HepG2 (cell line): ENCODE results near the gene PPM1M. TPM values are rescaled to one million over a fixed set of nuclear protein-coding genes. Genes with fewer than 3 reads are reported as not detected.

Experiments
- ATAC-seq: fragments of 200-7000 bp; cut with Tn5 transposase; 3 replicates; pipeline ENCODE4 v1.9.1; 2020; ENCODE audit warnings: mild to moderate bottlenecking, moderate library complexity
- BruUV-seq: library from RNA; stranded (reverse); fragments of 400-500 nt; replicated peaks from 2 replicates; lab custom pipeline; 2021; lab: Mats Ljungman, UMichigan
- CTCF ChIA-PET: fragments of 300-600 bp; formaldehyde crosslinking; extraction: SDS; loops from one replicate; lab custom pipeline; 2021; ENCODE audit warnings: low total read pairs, inconsistent platforms, low intra/inter-chr PET ratio; lab: Yijun Ruan, JAX
- POLR2A ChIA-PET: fragments of 350-600 bp; sonication (Branson Sonifier 250); formaldehyde crosslinking; loops from one replicate; lab custom pipeline; 2020; ENCODE audit warnings: antibody characterized with exemption, inconsistent platforms; lab: Yijun Ruan, JAX
- DNase-seq: peaks from one replicate; pipeline ENCODE4 v3.0.0-alpha.2; 2015; ENCODE audit warnings: low spot score
- FAIRE-seq: peaks from 3 replicates; lab custom pipeline; 2011; peaks lifted over from hg19 to GRCh38; lab: Jason Lieb, UNC
- H2AFZ ChIP-seq: one replicate; pipeline ENCODE4 v1.6.1; 2011; ENCODE audit warnings: low read length, inconsistent platforms
- H3K27ac ChIP-seq: fragments of 300-600 bp; 3 replicates; pipeline ENCODE4 v1.8.0; 2011; ENCODE audit warnings: mixed run types, mild to moderate bottlenecking, mixed read lengths, low read length, inconsistent platforms; ENCODE audit not compliant: insufficient read depth; ENCODE audit errors: extremely low read length
- H3K27me3 ChIP-seq, 2 experiments: fragments of 200-600 bp in 1 of 2; 2 replicates in 1 of 2; 3 replicates in 1 of 2; pipeline versions ENCODE4 v1.6.0 to v1.8.0; 2011; ENCODE audit warnings: low read length in 2 of 2, mild to moderate bottlenecking in 2 of 2, moderate library complexity in 2 of 2, inconsistent platforms in 1 of 2; ENCODE audit not compliant: insufficient read depth in 2 of 2, control insufficient read depth in 1 of 2
- H3K36me3 ChIP-seq, 2 experiments: fragments of 200-600 bp in 1 of 2; replicated peaks in 1 of 2; 2 replicates in 1 of 2; 3 replicates in 1 of 2; pipeline versions ENCODE4 v1.5.1 to v1.8.0; 2011; ENCODE audit warnings: low read length in 2 of 2, inconsistent platforms in 1 of 2; ENCODE audit not compliant: insufficient read depth in 2 of 2, control insufficient read depth in 1 of 2
- H3K4me1 ChIP-seq: 2 replicates; pipeline ENCODE4 v1.5.1; 2012; ENCODE audit warnings: low read length, inconsistent platforms; ENCODE audit not compliant: insufficient read depth
- H3K4me2 ChIP-seq: 2 replicates; pipeline ENCODE4 v1.6.0; 2011; ENCODE audit warnings: low read depth, low read length, inconsistent platforms
- H3K4me3 ChIP-seq, 3 experiments: fragments of 200-600 bp in 1 of 3; sonication (generic), shearing (Covaris generic) in 1 of 3; replicated peaks in 1 of 3; 2 replicates each; pipeline ENCODE4 v1.5.1; 2011 to 2016; ENCODE audit warnings: low read length in 3 of 3, inconsistent platforms in 2 of 3, low read depth in 2 of 3, mild to moderate bottlenecking in 2 of 3, control low read depth in 1 of 3, mixed read lengths in 1 of 3; ENCODE audit not compliant: insufficient read depth in 1 of 3
- H3K79me2 ChIP-seq: one replicate; pipeline ENCODE4 v1.6.1; 2011; ENCODE audit warnings: low read length, inconsistent platforms; ENCODE audit not compliant: insufficient read depth
- H3K9ac ChIP-seq: 2 replicates; pipeline ENCODE4 v1.6.0; 2011; ENCODE audit warnings: mild to moderate bottlenecking, low read depth, low read length, inconsistent platforms; ENCODE audit not compliant: insufficient read depth
- H3K9me3 ChIP-seq: 2 replicates; pipeline ENCODE4 v1.5.1; 2012; ENCODE audit warnings: mild to moderate bottlenecking, low read length
- H4K20me1 ChIP-seq: 2 replicates; pipeline ENCODE4 v1.6.0; 2011; ENCODE audit warnings: inconsistent platforms, mild to moderate bottlenecking, low read length, moderate library complexity; ENCODE audit not compliant: insufficient read depth
- SMAD1 ChIP-seq: sonication (generic); formaldehyde crosslinking; IDR thresholded peaks from 2 replicates; pipeline ENCODE4 v1.4.0; 2020; ENCODE audit warnings: missing genetic modification reagents, low read depth, mild to moderate bottlenecking, borderline replicate concordance
- ZFP36L1 ChIP-seq: sonication (generic); formaldehyde crosslinking; IDR thresholded peaks from 2 replicates; pipeline ENCODE4 v1.8.0; 2022; ENCODE audit warnings: mild to moderate bottlenecking, missing genetic modification reagents, moderate library complexity
- ZMAT3 ChIP-seq: sonication (generic); formaldehyde crosslinking; conservative IDR thresholded peaks from 2 replicates; pipeline ENCODE4 v1.7.0; 2021; ENCODE audit warnings: missing genetic modification reagents
- ZNF883 ChIP-seq: sonication (generic); formaldehyde crosslinking; IDR thresholded peaks from 2 replicates; pipeline ENCODE4 v1.5.1; 2020; ENCODE audit warnings: mild to moderate bottlenecking, missing genetic modification reagents; ENCODE audit errors: not compliant biosample characterization
- whole genome bisulfite sequencing: methylation state at CpG from one replicate; pipeline ENCODE4 v1.1.6; 2017; ENCODE audit warnings: low lambda C conversion rate; 5-methylcytosine and 5-hydroxymethylcytosine counted together
- in situ Hi-C: cut with HindIII; loops from 2 replicates; pipeline ENCODE4 v1.10.0; 2017; ENCODE audit warnings: low pct_unique_long_range_greater_than_20kb; ENCODE audit not compliant: extremely low pct_ligation_motif_present
- intact Hi-C: fragments of 100-400 bp; cut with micrococcal nuclease; formaldehyde crosslinking; loops from one replicate; pipeline ENCODE4 v1.10.0; 2022; ENCODE audit not compliant: unreplicated experiment
- polyA plus RNA-seq, 8 experiments: library from polyadenylated mRNA; depleted of rRNA in 3 of 8; stranded (reverse) in 7 of 8; unstranded in 1 of 8; fragments of >200 nt; fragmentation: Illumina TruSeq in 4 of 8; extraction: Trizol in 4 of 8; gene quantifications; 2 replicates each; pipeline versions ENCODE4 v1.2.1 to v1.2.3, GENCODE V29; 2011 to 2016; ENCODE audit warnings: low read depth in 4 of 8, missing spikeins in 1 of 8, mixed read lengths in 1 of 8; ENCODE audit not compliant: insufficient read depth in 1 of 8
- total RNA-seq, 5 experiments: library from RNA; depleted of rRNA; stranded (reverse); fragments of >200 nt; fragmentation: Illumina TruSeq; extraction: Trizol; gene quantifications; 2 replicates each; pipeline ENCODE4 v1.2.3, GENCODE V29; 2016; ENCODE audit warnings: low read depth in 1 of 5
- TF ChIP-seq, protein P1 (sequence below): sonication (generic); formaldehyde crosslinking; conservative IDR thresholded peaks from 2 replicates; pipeline ENCODE4 v1.4.0; 2020; ENCODE audit warnings: mild to moderate bottlenecking, missing genetic modification reagents, moderate library complexity
- TF ChIP-seq, protein P2 (sequence below): sonication (generic); formaldehyde crosslinking; IDR thresholded peaks from 2 replicates; pipeline ENCODE4 v1.5.0; 2020; ENCODE audit warnings: missing genetic modification reagents

The PPM1M gene
- total and polyA plus RNA-seq, 2 of the 13 experiments (the other 11 are each of a cell fraction or from before 2014, with no cell fraction given) = 2.5 to 5.9 TPM

DNA sequence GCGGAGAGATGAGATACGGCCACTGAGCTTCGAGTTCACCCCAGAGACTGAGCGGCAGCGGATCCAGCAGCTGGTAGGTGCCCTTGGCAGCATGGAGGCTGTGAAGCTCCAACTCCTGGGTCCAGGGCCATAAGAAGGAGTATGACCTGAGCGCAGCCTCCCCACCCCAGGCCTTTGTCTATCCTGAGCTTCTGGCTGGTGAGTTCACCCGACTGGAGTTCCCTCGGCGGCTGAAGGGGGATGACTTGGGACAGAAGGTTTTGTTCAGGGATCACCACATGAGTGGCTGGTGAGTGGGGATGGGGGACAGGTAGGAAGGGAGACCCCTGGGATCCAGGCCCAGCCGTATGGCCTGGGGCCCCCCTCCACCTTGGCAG is 2.6 kb downstream of the PPM1M start:
- CTCF ChIA-PET = no interaction called here
- peaks cover under 1% of the 10 kb centered on the region in 2 experiments; a peak in 4 of 5 replicates for H3K36me3 ChIP-seq
- no peak for DNase-seq

More for the DNA sequence above, 2.6 kb downstream of the PPM1M start:
- H2AFZ ChIP-seq = no peak overlapping the region
- in situ Hi-C loops = no loop called here
- no peak for TF ChIP-seq SMAD1 (CRISPR knock-in tag)
- no peak for TF ChIP-seq ZFP36L1 (CRISPR knock-in tag)
- TF ChIP-seq, protein P1, sequence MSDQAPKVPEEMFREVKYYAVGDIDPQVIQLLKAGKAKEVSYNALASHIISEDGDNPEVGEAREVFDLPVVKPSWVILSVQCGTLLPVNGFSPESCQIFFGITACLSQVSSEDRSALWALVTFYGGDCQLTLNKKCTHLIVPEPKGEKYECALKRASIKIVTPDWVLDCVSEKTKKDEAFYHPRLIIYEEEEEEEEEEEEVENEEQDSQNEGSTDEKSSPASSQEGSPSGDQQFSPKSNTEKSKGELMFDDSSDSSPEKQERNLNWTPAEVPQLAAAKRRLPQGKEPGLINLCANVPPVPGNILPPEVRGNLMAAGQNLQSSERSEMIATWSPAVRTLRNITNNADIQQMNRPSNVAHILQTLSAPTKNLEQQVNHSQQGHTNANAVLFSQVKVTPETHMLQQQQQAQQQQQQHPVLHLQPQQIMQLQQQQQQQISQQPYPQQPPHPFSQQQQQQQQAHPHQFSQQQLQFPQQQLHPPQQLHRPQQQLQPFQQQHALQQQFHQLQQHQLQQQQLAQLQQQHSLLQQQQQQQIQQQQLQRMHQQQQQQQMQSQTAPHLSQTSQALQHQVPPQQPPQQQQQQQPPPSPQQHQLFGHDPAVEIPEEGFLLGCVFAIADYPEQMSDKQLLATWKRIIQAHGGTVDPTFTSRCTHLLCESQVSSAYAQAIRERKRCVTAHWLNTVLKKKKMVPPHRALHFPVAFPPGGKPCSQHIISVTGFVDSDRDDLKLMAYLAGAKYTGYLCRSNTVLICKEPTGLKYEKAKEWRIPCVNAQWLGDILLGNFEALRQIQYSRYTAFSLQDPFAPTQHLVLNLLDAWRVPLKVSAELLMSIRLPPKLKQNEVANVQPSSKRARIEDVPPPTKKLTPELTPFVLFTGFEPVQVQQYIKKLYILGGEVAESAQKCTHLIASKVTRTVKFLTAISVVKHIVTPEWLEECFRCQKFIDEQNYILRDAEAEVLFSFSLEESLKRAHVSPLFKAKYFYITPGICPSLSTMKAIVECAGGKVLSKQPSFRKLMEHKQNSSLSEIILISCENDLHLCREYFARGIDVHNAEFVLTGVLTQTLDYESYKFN = no peak
- TF ChIP-seq ZNF883 = no peak
- TF ChIP-seq, protein P2, sequence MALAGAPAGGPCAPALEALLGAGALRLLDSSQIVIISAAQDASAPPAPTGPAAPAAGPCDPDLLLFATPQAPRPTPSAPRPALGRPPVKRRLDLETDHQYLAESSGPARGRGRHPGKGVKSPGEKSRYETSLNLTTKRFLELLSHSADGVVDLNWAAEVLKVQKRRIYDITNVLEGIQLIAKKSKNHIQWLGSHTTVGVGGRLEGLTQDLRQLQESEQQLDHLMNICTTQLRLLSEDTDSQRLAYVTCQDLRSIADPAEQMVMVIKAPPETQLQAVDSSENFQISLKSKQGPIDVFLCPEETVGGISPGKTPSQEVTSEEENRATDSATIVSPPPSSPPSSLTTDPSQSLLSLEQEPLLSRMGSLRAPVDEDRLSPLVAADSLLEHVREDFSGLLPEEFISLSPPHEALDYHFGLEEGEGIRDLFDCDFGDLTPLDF (CRISPR knock-in tag) = no peak
- no peak for TF ChIP-seq ZMAT3 (CRISPR knock-in tag)
- TF ChIP-seq, all 625 proteins: peak for 0
- Histone ChIP-seq H3K4me1 (peaks cover 38% of the 10 kb centered on the region), H4K20me1 (no peaks in the 10 kb centered on the region), H3K27me3 (no peaks in the 10 kb centered on the region), H3K27ac (no peak overlapping the region), H3K9ac (no peak overlapping the region), H3K9me3 (no peaks in the 10 kb centered on the region), H3K4me2 (no peak overlapping the region), H3K4me3 (no peak overlapping the region), H3K79me2 (no peaks in the 10 kb centered on the region)
- BruUV-seq = no TSS peak
- POLR2A ChIA-PET = interaction anchor here (1.0 to 2.9 kb wide), 4 partner anchors 8 to 31 kb away, joined by 3 to 13 read pairs (median 8); partner anchors contain the start of genes TWF2 and WDR82
- FAIRE-seq = no peak
- intact Hi-C loops = no loop called here
- 80% methylated on average over 1 of the region's 10 CpGs for WGBS
- no peak for ATAC-seq
